NCI-H187 (cell line): ENCODE data around the gene ALPI.
"Not testable (repeated sequence)": the region's sequence is repeated elsewhere in the genome, so short reads cannot be mapped to it uniquely, and the experiment has no call there.

Source experiments
- DNase-seq, 2 experiments: peaks; one replicate each; lab custom pipeline; 2025; lab: John Stamatoyannopoulos, UW

Gene ALPI

GRCh38 chr2:232441922-232442321 lies 14.0 kb upstream of the ALPI start:
- not testable (repeated sequence) for DNase-seq

- DNase-seq = not testable (repeated sequence)
Measured at GRCh38 chr2:232442431-232442830, 13.5 kb upstream of the ALPI start.

DNA sequence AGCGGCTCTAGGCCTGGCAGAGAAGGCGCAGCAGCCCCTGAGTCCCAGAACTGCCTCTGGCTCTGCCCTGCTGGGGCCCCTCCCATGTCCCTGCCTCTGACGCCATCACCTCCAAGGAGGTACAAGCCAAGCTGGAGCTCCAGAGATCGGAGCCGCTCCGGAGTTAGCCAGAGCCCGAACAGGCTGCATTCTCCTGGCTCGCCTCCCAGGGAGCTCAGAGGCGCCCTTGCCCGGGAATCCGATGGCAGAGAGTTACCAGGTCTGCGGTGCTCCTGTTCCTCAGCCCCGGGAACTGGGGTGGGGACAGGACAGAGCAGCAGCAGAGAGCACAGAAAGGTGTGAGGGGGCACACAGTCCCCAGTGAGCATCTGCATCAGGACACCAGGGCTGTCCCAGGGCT lies 12.9 kb upstream of the ALPI start:
- not testable (repeated sequence) for DNase-seq

DNA sequence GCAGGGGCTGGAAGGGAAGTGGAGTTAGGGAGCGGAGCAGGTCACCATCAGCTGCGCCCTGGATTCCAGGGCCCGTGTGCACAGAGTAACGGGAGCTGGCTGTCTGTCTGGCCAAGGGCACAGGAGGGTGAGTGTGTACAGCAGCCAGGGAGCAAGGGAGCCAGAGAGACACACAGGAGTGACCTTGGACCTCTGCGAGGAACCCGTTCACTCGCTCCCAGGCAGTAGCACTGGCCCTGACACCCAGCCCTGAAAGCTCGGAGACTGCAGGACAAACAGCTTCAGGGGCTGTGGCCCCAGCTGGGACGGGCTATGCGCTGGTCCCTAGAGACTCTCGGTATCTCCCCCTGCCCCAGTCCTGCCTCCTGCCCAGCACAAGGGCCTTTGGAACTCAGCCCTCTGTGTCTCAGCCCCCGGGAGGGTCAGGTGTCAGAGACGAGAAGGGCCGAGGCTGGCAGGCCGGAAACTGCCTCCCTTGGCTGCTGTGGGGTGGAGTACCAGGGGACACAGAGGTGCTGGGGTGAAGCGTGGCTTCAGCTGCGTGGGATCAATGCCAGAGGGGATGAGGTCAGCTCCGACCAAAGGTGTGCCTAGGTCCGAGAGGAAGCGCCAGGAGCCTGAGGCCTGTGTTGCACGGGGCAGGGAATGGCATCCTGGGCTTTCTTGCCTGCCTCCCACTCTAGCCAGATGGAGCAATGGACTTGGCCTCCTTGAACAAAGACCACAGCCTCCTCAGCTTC lies 12.1 kb upstream of the ALPI start:
- not testable (repeated sequence) for DNase-seq

- no peak for DNase-seq
Measured at GRCh38 chr2:232444409-232445148, 11.4 kb upstream of the ALPI start.

DNA sequence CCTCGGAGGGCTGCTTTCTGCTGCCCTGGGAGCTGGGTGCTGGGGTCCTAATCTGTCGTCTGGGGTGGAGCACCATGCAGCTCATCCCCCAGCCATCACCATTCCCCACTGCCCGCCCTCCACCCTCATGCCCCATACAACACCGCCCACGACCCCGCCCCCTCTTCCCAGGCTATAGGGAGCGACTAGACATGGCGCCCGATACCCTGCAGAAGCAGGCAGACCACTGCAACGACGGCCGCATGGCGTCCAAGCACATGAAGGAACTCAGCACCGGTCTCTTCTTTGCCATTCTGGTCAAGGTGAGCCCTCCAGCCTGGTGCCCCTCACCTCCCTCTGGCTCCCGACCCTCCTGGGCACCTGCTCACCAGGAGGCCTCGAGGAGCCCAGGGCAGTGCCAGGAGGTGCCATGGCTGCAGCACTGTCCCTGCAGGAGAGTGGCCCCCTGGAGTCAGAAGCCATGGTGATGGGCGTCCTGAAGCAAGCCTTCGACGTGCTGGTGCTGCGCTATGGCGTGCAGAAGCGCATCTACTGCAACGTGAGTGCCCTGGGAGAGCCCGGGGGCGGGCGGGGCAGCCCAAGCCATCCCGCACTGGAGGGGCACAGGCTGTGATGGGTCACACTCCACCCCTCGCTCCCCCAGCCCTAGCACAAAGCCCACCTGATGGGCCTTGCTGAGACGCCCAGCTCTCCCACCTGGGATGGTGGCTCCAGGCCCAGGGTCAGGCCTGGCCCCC lies 10.6 kb upstream of the ALPI start:
- not testable (repeated sequence) for DNase-seq

GRCh38 chr2:232446266-232446777 lies 9.6 kb upstream of the ALPI start:
- not testable (repeated sequence) for DNase-seq

GRCh38 chr2:232447091-232447620 lies 8.8 kb upstream of the ALPI start:
- no peak for DNase-seq

GRCh38 chr2:232447638-232448303 lies 8.2 kb upstream of the ALPI start:
- no peak for DNase-seq

GRCh38 chr2:232448304-232448690 lies 7.7 kb upstream of the ALPI start:
- DNase-seq = no peak

GRCh38 chr2:232449964-232450363 lies 6.0 kb upstream of the ALPI start:
- no peak for DNase-seq

DNA sequence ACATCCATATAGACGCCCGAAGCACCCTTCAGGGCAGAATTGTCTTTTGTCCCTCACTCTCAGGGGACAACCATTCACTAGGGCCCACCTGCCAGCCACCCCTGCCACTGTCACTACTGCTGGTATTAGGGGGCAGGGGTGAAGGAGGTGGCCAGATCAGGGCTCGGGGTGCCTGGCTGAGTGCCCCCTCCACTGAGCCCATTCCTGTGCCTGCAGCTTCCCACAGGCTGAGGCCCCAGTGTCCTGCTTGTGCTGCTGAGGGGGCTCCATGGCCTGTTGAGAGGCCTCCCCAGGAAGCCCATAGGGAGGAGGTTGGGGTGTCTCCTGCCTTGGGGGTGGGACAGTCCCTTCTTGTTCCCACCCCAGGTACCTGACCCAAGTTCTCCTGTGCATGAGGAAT lies 4.3 kb upstream of the ALPI start:
- not testable (repeated sequence) for DNase-seq

DNA sequence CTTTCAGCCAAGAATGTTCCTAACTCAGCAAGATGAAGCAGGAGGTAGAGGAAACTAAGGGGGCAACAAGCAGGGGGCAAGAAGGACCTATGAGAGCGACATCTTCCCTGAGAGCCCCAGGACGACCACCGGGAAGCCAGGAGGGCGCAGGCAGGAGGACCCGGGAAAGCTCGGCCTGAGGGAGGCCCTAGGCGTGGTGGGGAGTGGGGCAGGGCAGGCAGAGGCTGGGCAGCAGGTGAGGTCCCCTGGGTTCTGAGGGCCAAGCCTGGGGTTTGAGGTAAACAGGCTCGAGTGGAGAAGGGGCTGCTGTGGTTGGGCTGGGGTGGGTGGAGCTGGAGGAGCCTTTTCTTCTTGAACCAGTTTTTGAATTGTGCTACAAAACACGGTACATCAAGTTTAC lies 1.3 kb upstream of the ALPI start:
- no peak for DNase-seq

DNA sequence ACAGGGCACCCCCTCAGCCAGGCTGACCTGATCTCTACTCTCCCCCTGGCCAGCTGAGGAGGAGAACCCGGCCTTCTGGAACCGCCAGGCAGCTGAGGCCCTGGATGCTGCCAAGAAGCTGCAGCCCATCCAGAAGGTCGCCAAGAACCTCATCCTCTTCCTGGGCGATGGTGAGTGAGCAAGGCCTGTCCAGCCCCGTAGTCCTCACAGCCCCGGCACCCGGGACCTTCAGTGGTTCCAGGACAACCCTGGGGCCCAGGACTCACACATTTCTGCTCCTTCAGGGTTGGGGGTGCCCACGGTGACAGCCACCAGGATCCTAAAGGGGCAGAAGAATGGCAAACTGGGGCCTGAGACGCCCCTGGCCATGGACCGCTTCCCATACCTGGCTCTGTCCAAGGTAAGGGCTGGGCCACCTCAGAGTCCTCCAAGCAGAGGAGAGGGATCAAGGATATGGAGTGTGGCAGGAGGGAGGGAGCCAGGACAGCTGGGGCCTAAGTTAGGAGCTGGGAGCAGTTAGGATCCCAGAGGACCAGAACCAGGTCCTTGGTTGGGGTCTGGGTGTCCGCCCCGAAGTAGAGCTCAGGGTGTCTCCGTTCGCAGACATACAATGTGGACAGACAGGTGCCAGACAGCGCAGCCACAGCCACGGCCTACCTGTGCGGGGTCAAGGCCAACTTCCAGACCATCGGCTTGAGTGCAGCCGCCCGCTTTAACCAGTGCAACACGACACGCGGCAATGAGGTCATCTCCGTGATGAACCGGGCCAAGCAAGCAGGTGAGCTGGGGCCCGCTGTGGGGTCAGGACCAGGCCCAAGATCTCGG lies 555 bp downstream of the ALPI start:
- DNase-seq = no peak

DNA sequence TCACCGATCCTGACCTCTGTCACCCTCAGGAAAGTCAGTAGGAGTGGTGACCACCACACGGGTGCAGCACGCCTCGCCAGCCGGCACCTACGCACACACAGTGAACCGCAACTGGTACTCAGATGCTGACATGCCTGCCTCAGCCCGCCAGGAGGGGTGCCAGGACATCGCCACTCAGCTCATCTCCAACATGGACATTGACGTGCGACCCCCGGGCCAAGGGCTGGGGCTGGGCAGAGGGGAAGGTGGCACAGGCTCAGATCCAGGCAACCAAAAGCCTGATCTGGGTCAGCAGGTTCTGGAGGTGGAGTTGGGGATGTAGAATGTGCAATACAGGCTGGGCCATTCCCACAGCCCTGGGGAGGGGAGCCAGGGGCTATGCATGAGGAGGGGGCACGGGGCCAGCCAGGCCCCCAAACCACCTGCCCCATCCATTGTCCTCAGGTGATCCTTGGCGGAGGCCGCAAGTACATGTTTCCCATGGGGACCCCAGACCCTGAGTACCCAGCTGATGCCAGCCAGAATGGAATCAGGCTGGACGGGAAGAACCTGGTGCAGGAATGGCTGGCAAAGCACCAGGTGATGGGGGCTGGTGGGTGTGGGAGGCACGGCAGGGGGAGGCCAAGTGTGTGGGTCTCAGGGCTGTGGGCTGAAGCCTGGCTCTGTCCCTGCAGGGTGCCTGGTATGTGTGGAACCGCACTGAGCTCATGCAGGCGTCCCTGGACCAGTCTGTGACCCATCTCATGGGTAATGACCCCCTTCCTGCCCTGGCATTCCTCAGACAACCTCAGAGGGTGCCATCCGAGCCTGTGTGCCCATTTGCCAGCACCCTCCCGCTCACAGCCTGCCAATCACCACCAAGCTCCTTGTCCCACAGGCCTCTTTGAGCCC lies 1.4 kb downstream of the ALPI start:
- DNase-seq = no peak

DNA sequence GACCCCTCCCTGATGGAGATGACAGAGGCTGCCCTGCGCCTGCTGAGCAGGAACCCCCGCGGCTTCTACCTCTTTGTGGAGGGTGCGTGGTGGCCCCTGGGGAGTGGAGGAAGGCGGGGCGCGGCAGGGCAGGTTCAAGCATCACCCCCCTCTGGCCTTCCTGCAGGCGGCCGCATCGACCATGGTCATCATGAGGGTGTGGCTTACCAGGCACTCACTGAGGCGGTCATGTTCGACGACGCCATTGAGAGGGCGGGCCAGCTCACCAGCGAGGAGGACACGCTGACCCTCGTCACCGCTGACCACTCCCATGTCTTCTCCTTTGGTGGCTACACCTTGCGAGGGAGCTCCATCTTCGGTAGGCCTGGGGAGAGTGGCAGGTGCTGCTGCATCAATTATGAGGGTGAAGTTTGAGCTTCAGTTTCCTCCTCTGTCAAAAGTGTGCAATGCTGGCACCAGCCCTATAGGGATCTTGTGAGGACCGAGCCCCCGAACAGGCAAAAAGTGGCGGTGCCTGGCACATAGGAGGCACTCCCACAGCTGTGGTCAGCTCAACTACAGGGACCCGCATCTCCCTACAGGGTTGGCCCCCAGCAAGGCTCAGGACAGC lies 2.2 kb downstream of the ALPI start:
- no peak for DNase-seq

DNA sequence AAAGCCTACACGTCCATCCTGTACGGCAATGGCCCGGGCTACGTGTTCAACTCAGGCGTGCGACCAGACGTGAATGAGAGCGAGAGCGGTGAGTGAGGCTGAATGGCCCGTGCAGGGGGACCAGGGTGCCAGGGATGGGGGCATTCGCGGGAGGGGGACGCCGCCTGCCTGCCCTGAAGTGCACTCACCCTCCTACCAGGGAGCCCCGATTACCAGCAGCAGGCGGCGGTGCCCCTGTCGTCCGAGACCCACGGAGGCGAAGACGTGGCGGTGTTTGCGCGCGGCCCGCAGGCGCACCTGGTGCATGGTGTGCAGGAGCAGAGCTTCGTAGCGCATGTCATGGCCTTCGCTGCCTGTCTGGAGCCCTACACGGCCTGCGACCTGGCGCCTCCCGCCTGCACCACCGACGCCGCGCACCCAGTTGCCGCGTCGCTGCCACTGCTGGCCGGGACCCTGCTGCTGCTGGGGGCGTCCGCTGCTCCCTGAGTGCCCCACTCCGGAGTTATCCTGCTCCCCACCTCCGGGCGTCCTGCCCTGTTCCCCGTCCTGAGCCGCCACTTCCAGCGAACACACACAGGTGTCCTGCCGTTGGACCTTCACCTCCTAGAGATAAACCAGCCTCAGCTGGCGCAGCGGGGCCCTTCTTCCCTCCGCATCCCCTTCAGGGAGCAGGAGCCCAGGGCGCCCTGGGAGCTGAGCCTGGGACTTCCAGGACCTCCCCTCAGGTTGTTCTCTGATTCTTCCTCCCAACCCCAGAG lies 2.9 kb downstream of the ALPI start:
- DNase-seq = no peak

GRCh38 chr2:232459419-232460035 lies 3.6 kb downstream of the ALPI start:
- no peak for DNase-seq
